ENCODE results near the gene RAB11FIP3.

DNA sequence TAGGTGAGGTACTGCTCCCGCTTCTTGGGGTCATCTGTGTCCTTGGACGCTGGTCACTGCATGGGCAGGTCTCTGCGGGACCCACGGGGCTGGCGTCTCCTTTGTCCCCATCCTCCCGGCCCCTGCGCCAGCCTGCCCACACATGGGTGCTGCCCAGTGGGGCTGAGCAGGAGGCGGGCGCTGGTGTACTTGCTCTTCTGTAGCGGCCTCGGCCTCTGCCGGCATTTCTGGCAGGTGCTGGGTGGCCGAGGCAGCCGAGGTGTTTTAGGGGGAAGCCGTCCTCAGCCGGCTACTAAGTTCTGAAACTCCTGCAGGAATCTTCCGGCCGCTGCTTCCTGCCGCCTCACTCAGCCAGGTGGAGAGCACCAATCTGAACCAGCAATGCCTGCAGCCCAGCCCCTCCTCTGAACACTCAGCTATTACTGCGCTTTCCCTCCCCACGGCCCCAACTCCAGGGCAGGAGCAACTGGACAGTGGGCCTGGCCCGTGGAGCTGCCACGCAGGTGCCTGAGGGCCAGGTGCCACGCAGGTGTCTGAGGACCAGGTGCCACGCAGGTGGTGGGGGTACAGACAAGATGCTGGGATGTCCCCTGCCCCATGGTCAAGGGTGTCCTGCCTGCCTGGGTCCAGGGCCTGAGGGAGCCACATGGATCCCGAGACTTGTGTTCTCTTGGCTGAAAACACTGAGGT is 13.7 kb upstream of the RAB11FIP3 start:
- TF ChIP-seq, protein P1, sequence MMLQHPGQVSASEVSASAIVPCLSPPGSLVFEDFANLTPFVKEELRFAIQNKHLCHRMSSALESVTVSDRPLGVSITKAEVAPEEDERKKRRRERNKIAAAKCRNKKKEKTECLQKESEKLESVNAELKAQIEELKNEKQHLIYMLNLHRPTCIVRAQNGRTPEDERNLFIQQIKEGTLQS (IDR thresholded peaks at IDR 0.05; ENCODE audit: borderline replicate concordance, extremely low read depth, low read depth, low read length) = no peak
- no peak for TF ChIP-seq YBX1 (IDR thresholded peaks at IDR 0.05)
- TF ChIP-seq, protein P2, sequence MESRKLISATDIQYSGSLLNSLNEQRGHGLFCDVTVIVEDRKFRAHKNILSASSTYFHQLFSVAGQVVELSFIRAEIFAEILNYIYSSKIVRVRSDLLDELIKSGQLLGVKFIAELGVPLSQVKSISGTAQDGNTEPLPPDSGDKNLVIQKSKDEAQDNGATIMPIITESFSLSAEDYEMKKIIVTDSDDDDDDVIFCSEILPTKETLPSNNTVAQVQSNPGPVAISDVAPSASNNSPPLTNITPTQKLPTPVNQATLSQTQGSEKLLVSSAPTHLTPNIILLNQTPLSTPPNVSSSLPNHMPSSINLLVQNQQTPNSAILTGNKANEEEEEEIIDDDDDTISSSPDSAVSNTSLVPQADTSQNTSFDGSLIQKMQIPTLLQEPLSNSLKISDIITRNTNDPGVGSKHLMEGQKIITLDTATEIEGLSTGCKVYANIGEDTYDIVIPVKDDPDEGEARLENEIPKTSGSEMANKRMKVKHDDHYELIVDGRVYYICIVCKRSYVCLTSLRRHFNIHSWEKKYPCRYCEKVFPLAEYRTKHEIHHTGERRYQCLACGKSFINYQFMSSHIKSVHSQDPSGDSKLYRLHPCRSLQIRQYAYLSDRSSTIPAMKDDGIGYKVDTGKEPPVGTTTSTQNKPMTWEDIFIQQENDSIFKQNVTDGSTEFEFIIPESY (IDR thresholded peaks at IDR 0.05) = no peak
- TF ChIP-seq, protein P3, sequence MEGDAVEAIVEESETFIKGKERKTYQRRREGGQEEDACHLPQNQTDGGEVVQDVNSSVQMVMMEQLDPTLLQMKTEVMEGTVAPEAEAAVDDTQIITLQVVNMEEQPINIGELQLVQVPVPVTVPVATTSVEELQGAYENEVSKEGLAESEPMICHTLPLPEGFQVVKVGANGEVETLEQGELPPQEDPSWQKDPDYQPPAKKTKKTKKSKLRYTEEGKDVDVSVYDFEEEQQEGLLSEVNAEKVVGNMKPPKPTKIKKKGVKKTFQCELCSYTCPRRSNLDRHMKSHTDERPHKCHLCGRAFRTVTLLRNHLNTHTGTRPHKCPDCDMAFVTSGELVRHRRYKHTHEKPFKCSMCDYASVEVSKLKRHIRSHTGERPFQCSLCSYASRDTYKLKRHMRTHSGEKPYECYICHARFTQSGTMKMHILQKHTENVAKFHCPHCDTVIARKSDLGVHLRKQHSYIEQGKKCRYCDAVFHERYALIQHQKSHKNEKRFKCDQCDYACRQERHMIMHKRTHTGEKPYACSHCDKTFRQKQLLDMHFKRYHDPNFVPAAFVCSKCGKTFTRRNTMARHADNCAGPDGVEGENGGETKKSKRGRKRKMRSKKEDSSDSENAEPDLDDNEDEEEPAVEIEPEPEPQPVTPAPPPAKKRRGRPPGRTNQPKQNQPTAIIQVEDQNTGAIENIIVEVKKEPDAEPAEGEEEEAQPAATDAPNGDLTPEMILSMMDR (IDR thresholded peaks at IDR 0.05 in 2 of 3, conservative IDR thresholded peaks at IDR 0.05 in 1 of 3; ENCODE audit: control insufficient read depth in 2 of 3, extremely low read depth in 1 of 3, insufficient read depth in 1 of 3, low read depth in 3 of 3, low read length in 3 of 3) = no peak
- no peak for TF ChIP-seq SPI1 (IDR thresholded peaks at IDR 0.05; ENCODE audit: borderline replicate concordance, insufficient read depth, low read depth, low read length)
- TF ChIP-seq FOXM1 (IDR thresholded peaks at IDR 0.05; ENCODE audit: low read depth, low read length) = no peak
